HAP-1 (cell line): ENCODE measurements around the gene CHPF.

ENCODE experiments used
- DNase-seq, 2 experiments: peaks; one replicate each; pipeline ENCODE4 v3.0.0-alpha.2; 2016 to 2020; ENCODE audit warnings: low spot score in 2 of 2
- H3K27me3 ChIP-seq: fragments of 250-450 bp; sonication (Bioruptor Pico); 2 replicates; pipeline ENCODE4 v1.5.1; 2020; ENCODE audit warnings: low read depth, mild to moderate bottlenecking, moderate library complexity
- H3K36me3 ChIP-seq: fragments of 250-450 bp; sonication (Bioruptor Pico); replicated peaks from 2 replicates; pipeline ENCODE4 v1.5.1; 2020; ENCODE audit warnings: mild to moderate bottlenecking
- H3K4me1 ChIP-seq: fragments of 250-450 bp; sonication (Bioruptor Pico); 2 replicates; pipeline ENCODE4 v1.5.1; 2020; ENCODE audit warnings: mild to moderate bottlenecking
- H3K4me3 ChIP-seq: fragments of 250-450 bp; sonication (Bioruptor Pico); 2 replicates; pipeline ENCODE4 v1.5.1; 2020; ENCODE audit warnings: mild to moderate bottlenecking, moderate library complexity
- H3K9me3 ChIP-seq: fragments of 250-450 bp; sonication (Bioruptor Pico); 2 replicates; pipeline ENCODE4 v1.5.1; 2020; ENCODE audit warnings: mild to moderate bottlenecking, moderate library complexity
- in situ Hi-C: fragments of 300-500 bp; cut with MboI; formaldehyde crosslinking; loops from 3 replicates; pipeline ENCODE4 v1.14.3; 2020; ENCODE audit warnings: low sequenced_read_pairs, inconsistent platforms, mixed read lengths

The CHPF gene

DNA sequence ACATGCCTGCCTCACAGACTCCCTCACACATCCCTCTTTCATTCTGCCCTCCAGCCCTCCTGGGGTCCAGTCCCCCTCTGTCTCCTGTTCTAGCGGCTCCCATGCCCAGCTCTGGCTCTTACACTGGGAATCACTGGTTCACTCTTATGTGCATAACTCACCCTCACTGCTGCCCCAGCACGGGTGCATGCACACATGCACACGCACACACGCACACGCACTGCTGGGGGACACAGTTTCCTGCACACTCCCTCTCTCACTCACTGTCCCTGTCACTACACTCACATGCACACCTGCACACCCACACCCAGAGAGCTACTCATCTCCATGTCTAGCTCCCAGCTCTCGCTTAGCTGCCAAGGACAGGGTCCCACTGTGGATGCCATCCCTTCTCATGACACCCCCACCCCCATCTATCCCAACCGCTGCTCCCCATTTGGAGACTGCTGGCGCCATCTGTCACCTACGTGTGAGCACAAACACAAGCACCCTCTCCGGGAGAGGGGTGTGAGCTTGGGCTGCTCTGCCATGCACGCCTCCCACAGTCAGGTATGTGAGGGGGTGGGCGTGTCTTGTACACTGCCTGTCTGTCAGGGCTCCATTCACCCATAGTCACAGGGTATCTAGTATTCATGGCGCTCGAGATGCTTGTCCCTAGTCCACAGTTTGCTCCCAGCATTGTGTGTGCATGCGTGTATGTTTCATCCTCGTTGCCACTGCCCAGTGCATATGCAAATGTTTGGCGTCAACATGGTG is 27.6 kb downstream of the CHPF start:
- in situ Hi-C loops: no loop called here
- Histone ChIP-seq H3K4me1 (no peaks in the 10 kb centered on the region; the same call in 1 of the 2 replicates), H3K4me3 (no peak overlapping the region), H3K27me3 (peaks cover 65% of the 10 kb centered on the region), H3K9me3 (no peaks in the 10 kb centered on the region), H3K36me3 (no peaks in the 10 kb centered on the region)
- DNase-seq: no peak

DNA sequence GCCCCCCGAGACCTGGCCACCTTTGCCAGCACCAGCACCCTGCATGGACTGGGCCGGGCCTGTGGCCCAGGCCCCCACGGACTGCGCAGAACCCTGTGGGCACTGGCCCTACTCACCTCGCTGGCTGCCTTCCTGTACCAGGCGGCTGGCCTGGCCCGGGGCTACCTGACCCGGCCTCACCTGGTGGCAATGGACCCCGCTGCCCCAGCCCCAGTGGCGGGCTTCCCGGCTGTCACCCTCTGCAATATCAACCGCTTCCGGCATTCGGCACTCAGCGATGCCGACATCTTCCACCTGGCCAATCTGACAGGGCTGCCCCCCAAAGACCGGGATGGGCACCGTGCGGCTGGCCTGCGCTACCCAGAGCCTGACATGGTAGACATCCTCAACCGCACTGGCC is 28.8 kb downstream of the CHPF start:
- Histone ChIP-seq H3K9me3 (no peaks in the 10 kb centered on the region), H3K27me3 (peaks cover 68% of the 10 kb centered on the region), H3K36me3 (no peaks in the 10 kb centered on the region), H3K4me1 (peaks cover 2% of the 10 kb centered on the region), H3K4me3 (no peak overlapping the region)
- in situ Hi-C loops: no loop called here
- DNase-seq: no peak

DNA sequence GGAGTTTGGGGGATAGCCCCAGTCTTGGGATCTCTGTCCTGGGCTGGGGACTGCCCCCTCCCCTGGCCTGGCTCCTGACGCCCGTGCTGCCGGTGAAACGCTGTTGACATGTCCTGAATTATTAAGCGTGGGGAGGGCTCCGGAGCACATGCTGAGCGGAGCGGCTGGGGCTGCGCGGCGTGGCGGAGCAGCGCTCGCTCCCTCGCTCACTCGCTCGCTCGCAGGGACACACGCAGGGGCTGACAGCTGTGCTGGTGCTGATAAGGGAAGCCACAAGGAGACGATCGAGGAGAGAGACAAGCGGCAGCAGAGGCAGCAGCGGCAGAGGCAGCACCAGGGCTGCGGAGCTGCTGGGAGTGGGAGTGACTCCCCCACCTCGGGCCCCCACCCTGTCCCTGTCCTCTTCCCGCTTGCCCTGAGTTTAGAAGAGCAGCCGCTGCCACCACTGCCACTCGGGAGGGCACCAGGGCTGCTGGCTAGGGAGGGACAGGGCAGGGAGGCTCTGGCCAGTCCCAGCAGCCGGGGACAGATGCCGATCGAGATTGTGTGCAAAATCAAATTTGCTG is 29.3 kb downstream of the CHPF start, which contains the start of gene ASIC4:
TSS of gene ASIC4 (plus strand) at position 287 of the 566 bp plus-strand sequence. CDS start at position 530, 243 bp downstream.
- in situ Hi-C loops: no loop called here
- Histone ChIP-seq H3K27me3 (peaks cover 67% of the 10 kb centered on the region), H3K36me3 (no peaks in the 10 kb centered on the region), H3K9me3 (no peaks in the 10 kb centered on the region), H3K4me1 (peaks cover 4% of the 10 kb centered on the region), H3K4me3 (no peak within 1 kb of the TSS)
- DNase-seq: no peak

DNA sequence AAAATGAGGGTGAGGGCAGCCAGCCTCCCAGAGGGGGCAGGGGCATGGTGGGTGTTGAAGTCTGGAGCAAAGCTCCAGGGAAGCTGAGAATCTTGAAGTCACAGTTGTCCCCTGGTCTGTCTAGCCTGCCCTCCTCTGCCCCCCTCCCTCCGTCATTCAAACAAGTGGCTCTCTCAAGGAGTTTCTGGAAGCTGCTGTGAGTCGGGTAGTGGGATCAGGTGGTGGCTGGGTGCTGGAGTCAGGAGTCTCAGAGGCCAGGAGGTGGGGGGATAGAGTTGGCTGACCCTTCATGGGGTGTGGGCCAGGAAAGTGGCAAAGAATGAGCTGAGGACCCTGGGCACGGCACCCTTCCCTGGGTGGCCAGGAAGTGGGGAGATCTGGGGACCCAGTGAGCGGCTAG is 29.8 kb downstream of the CHPF start:
- no peak overlapping the region for H3K4me3 ChIP-seq

DNA sequence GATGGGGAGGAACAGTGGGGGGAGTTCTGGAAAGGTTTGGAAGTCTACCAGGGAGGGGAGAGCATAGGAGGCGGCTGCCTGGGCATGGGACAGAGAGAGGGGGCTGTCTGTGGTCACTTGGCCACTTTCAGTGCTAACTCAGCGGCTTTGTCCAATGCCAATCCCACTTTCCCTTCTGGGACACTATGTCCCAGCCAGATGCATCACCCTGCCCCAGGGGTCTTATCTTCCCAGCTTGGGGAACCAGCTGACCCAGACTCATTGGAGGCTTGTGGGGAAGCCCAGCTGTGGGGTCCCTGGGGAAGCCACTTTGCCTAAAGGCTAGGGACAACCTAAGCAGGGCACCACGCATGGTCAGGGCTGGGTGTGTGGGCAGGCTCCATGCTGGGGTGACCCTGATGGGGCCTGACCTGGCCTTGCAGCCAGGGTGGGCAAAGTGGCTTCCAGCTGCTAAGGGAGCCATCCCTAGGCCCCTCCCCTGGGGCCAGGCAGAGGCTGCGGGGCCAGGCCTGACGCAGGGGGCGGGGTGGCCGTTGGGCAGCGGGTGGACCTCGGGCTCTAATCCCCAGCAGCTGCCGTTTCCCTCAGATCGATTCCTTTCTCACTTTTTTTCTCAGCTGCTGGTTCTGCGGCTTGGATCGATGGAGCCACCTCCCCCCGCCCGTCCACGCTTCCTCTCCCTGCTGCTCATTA is 30.9 kb downstream of the CHPF start:
- no peaks in the 10 kb centered on the region for H3K36me3 ChIP-seq
- no peak overlapping the region for H3K4me3 ChIP-seq
- DNase-seq: no peak
- H3K9me3 ChIP-seq: no peaks in the 10 kb centered on the region
- in situ Hi-C loops: no loop called here
- H3K4me1 ChIP-seq: peaks cover 4% of the 10 kb centered on the region
- H3K27me3 ChIP-seq: peaks cover 62% of the 10 kb centered on the region

More for the DNA sequence above, 29.8 kb downstream of the CHPF start:
- DNase-seq: no peak
- Histone ChIP-seq H3K36me3 (no peaks in the 10 kb centered on the region), H3K9me3 (no peaks in the 10 kb centered on the region), H3K4me1 (peaks cover 4% of the 10 kb centered on the region), H3K27me3 (peaks cover 66% of the 10 kb centered on the region)
- in situ Hi-C loops: no loop called here

DNA sequence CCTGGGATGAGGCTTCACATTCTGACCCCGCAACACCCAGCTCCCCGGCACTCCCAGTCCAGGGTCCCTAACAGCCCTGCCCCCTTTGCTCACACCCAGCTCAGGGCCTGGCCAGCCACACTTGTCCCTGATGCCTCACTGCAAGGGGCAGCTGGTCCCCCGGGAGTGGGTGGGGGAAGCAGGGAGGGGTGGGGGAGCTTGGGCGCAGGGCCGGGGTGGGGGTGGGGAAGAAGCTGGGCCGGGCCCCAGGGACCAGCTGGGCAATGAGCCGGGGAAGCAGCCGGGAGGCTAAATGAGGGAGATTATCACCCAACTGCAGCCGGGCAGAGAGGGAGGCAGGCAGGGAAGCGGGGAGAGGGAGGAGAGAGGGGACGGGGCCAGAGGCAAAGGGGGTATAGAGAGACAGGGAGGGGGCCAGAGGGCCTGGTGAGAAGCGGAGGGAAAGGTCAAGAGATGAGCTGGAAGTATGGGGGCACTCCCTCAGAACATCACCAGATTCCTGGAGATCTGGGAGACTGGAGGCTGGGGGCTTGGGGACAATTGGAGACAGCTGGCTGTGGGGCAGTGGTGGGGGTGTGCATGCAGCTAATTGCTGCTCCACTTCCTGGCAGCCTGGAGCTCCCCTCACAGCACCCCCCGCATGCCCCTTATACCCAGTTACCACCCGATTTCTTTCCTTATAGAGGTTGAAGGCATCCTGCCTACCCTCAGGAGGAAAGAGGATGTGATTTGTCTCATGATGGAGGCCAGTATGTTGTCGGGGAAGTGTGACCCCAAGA is 31.9 kb downstream of the CHPF start:
- H3K9me3 ChIP-seq: no peaks in the 10 kb centered on the region
- H3K27me3 ChIP-seq: peaks cover 56% of the 10 kb centered on the region
- H3K4me1 ChIP-seq: peaks cover 4% of the 10 kb centered on the region
- H3K4me3 ChIP-seq: no peak overlapping the region
- in situ Hi-C loops: no loop called here
- no peaks in the 10 kb centered on the region for H3K36me3 ChIP-seq
- no peak for DNase-seq

DNA sequence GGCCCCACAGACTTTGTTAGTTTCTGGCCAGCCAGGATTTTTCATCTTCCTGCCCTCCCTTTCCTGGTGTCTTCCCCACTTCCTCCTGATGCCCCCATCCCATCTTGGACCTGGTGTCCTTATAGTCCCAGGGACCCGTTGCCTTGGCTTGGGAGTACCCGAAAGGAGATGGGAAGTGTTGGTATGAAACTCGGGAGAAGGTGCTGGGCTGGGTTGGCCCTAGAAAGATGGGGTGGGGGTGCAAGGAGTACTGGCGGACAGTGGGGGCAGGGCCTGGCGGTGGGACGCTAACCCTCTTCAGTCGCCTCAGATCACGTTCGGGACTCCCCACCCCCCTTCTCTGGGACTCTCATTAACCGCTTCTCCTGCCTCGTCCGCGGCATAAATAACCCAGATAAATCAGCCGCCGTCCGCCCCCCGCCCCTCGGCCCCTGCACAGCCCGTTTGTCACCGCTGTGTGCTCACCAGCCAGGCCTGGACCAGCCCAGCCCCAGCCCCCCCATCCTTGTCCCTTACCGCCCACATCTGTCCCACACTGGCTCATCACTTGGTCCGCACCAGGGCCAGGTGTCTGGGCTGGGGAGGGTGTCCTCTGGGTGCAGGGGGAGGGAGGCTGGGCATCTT is 33.0 kb downstream of the CHPF start:
- DNase-seq: no peak
- Histone ChIP-seq H3K4me1 (peaks cover 4% of the 10 kb centered on the region), H3K4me3 (no peak overlapping the region; the same call in 1 of the 2 replicates), H3K9me3 (no peaks in the 10 kb centered on the region), H3K36me3 (no peaks in the 10 kb centered on the region; the same call in 1 of the 2 replicates), H3K27me3 (peaks cover 45% of the 10 kb centered on the region)
- in situ Hi-C loops: no loop called here

DNA sequence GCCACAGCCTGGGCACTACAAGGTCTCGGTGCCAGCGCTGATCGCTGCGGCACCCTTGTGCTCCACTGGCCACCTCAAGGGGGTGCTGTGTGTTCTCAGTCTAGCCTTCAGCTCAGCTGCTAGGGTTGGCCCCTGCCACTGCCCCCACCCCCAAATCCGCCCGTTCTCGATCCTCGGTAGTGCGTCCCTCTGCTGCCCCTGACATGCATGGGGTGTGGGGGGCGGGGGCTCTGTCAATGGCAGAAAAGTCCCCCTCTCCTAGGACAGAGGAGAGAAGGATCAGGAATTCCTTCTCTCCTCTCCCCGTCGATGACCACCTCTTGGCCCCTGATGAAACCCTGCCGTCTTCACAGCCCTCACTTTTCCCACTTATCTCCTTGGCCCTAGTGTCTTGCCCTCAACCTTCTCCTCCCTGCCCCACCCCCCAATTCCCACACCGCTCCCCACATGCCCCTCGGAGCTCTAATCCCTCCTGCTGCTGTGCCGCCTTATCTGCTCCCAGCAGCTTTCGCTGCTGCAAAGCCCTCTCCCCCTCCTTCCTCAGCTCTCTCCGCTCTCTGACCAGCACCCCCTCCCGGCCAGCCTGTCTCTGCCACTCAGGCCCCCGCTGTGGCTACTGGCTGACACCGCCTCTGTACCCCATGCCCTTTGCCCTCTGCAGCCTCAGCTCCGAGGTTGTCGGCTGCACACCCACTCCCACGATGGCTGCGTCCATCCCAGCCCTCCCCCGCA is 33.7 kb downstream of the CHPF start:
- Histone ChIP-seq H3K27me3 (peaks cover 38% of the 10 kb centered on the region), H3K4me3 (peak overlapping the region; percentile 25), H3K36me3 (no peaks in the 10 kb centered on the region; the same call in 1 of the 2 replicates), H3K4me1 (peaks cover 4% of the 10 kb centered on the region), H3K9me3 (no peaks in the 10 kb centered on the region)
- peak; percentile 47 to 79 for DNase-seq
- in situ Hi-C loops: no loop called here

DNA sequence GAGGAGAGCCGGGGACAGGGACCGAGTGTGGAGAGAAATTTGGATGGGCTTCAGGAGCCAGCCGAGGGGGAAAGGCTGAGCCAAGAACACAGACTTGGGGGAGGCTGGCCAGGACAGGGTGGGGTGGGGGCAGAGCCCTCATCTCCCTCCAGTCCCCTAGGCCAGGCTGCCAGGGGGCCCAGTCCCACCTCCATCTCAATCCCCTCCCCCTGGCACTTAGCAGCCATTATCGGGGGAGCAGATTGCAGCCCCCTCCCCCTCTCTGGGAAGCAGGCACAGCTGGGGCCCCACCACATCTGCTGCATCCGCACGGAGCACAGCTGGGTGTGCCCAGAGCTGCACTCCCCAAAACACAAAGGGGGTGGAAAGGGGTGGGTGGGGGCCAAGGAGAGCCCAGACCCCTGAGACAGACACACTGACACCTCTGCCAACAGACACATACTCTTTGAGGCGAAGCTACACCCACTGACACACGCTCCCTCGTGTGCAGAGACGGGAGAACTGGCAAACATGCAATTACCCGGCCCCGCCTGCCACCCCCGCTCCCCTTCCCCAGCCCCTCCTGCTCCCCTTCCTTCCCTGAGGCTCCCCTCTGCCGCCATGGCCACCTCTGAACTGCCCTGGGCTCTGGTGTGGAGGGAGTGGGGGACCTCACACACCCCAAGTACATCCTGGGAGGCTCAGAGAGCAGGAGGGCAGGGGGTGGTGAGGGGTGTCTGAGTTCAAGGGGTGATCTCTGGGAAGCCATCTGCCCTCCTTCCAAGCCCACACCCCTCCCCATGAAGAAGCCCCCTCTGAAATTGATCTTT is 34.4 kb downstream of the CHPF start:
- no peak for DNase-seq

DNA sequence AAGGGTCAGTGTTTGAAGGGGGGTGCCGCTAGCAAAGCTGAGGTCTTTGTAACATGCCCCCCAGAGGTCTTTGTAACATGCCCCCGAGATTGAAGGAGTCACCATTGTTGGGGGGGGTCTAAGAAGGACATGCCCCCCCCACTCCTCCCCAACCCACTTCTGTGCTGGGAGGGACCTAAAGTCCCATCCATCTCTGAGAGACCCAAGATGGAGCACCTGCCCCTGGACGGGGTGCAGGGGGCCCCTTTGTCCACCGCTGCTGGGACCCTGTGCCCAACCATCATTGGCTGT is 35.2 kb downstream of the CHPF start:
- Histone ChIP-seq H3K36me3 (peaks cover 9% of the 10 kb centered on the region; the same call in 1 of the 2 replicates), H3K9me3 (no peaks in the 10 kb centered on the region), H3K4me3 (no peak overlapping the region), H3K4me1 (peaks cover 4% of the 10 kb centered on the region), H3K27me3 (peaks cover 22% of the 10 kb centered on the region)
- no peak for DNase-seq
- in situ Hi-C loops: no loop called here

More for the DNA sequence above, 34.4 kb downstream of the CHPF start:
- Histone ChIP-seq H3K36me3 (peaks cover 2% of the 10 kb centered on the region; the same call in 1 of the 2 replicates), H3K4me1 (peaks cover 4% of the 10 kb centered on the region), H3K9me3 (no peaks in the 10 kb centered on the region), H3K4me3 (no peak overlapping the region; the same call in 1 of the 2 replicates), H3K27me3 (peaks cover 30% of the 10 kb centered on the region)
- in situ Hi-C loops: no loop called here

DNA sequence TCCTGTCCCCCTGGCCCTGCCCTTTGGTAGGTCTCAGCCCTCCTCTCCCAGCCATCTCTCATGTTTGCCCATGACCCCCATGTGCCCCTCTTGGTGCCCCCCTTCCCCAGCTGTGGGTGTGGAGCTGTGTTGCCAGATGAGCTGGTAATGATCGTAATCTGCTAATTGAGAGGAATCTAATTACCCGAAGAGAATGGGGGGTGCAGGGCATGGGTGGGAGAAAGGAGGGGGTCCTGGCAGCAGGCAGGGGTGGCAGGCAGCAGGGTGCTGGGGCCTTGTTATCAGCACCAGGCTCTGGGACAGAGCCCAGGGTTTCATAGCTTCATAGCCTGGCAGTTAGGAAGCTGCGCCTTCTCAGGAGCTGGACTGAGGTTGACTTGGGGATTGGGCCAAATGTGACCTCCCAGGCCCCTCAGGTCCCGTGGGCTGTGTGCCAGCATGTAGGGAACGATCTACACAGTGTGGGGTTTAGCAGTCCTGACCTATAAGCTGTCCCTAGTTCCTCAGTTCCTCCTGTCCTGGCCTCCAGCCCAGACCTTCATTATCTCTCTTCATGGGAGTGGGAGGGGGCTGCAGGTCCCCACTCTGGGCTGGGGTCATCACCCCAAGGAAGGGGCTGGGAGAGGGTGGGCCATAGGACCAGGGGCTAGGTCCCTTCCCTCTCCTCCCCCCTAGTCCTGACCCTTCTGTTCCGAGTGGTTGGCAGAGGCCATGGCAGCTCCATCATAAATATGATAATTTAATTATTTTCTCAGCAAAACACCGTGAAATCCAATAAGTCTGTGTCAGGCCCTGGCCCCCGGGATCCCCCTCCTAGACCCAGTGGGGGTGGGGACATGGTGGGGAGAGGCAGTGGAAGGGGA is 35.8 kb downstream of the CHPF start:
- Histone ChIP-seq H3K27me3 (peaks cover 16% of the 10 kb centered on the region), H3K36me3 (peaks cover 9% of the 10 kb centered on the region; the same call in 1 of the 2 replicates), H3K9me3 (no peaks in the 10 kb centered on the region), H3K4me3 (no peak overlapping the region), H3K4me1 (peaks cover 4% of the 10 kb centered on the region)
- DNase-seq: no peak
- in situ Hi-C loops: no loop called here
